Hepatocyte (in vitro differentiated cells): ENCODE results near the gene GIMAP8.

Source experiments
- EZH2 ChIP-seq: fragments of 200-600 bp; sonication (generic); IDR thresholded peaks from 2 replicates; pipeline ENCODE4 v1.6.1; 2016; ENCODE audit warnings: antibody characterized with exemption, mild to moderate bottlenecking, borderline replicate concordance
- EZH2phosphoT487 ChIP-seq: fragments of 200-600 bp; sonication (generic); IDR thresholded peaks from one replicate; pipeline ENCODE4 v1.6.1; 2018; ENCODE audit warnings: antibody characterized with exemption, mild to moderate bottlenecking, low read depth, moderate library complexity; ENCODE audit not compliant: unreplicated experiment, severe bottlenecking
- TF ChIP-seq, protein P1 (sequence below): fragments of 200-600 bp; sonication (generic); IDR thresholded peaks from 2 replicates; pipeline ENCODE4 v1.5.1; 2016; ENCODE audit warnings: antibody characterized with exemption, mild to moderate bottlenecking; ENCODE audit not compliant: poor library complexity

DNA sequence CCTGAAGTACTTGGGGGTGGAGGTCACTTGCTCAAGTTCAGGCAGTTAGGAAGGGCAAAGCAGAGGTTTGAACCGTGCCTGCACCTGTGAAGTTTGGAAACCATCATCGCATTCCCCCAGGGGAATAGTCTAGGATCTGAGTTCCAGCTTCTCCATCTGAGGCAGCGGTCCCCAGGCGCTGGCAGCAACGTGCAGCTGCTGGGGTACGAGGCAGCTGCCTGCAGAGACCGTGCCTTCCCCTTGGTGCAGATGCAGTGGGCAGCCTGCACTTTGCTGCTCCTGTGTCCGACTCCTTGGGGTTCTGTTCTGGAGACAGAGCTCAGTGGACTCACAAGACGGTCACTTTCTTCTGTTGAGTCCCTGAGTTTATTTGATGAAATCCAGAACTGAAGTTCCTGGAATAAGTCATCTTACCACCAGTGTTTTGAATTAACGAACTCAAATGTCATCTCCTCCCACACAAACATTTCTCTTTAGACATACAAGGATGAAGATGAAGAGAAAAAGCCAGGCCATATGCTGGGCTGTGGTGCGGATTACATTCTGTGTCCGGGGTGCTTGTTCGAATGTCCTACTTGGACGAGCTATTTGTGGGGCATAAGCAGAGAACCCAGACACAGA lies 19.9 kb upstream of the GIMAP8 start:
- TF ChIP-seq, protein P1, sequence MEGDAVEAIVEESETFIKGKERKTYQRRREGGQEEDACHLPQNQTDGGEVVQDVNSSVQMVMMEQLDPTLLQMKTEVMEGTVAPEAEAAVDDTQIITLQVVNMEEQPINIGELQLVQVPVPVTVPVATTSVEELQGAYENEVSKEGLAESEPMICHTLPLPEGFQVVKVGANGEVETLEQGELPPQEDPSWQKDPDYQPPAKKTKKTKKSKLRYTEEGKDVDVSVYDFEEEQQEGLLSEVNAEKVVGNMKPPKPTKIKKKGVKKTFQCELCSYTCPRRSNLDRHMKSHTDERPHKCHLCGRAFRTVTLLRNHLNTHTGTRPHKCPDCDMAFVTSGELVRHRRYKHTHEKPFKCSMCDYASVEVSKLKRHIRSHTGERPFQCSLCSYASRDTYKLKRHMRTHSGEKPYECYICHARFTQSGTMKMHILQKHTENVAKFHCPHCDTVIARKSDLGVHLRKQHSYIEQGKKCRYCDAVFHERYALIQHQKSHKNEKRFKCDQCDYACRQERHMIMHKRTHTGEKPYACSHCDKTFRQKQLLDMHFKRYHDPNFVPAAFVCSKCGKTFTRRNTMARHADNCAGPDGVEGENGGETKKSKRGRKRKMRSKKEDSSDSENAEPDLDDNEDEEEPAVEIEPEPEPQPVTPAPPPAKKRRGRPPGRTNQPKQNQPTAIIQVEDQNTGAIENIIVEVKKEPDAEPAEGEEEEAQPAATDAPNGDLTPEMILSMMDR: no peak
- TF ChIP-seq EZH2phosphoT487 (no peak), EZH2 (no peak)
